CD4-positive, alpha-beta T cell treated with Interleukin-15 for 1 hour (primary cell): ENCODE results near the gene ADGRG1.

Experiments used
- DNase-seq: peaks from one replicate; pipeline ENCODE4 v3.0.0-alpha.2; 2020

Gene ADGRG1

DNA sequence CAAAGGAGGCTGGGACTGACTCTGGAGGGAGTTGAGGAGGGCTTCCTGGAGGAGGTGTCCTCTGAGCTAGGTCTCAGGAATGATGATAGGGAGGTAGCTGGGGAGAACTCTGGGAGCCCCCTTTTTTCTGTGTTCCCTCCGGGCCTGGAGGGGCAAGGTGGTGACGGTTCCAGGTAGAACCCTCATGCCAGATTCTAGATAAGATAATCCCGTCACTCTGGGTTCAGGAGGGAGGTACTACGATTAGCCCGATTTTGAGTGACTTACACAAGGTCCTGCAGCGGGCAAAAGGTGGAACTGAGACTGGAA lies 21.0 kb downstream of the ADGRG1 start:
- no peak for DNase-seq

DNA sequence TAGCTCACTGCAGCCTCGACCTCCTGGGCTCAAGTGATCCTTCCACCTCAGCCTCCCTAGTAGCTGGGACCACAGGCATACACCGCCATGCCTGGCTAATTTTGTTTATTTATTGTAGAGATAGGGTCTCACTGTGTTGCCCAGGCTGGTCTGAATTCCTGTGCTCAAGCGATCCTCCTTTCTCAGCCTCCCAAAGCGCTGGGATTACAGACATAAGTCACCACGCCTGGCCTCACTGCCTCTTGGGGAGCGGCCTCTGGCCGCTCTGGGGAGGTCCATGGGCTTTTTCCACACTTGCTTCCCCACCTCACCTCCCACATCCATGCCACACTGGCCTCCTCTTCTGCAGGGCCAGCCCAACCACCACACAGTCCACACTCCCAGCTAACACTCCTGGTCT lies 21.4 kb downstream of the ADGRG1 start:
- no peak for DNase-seq

DNA sequence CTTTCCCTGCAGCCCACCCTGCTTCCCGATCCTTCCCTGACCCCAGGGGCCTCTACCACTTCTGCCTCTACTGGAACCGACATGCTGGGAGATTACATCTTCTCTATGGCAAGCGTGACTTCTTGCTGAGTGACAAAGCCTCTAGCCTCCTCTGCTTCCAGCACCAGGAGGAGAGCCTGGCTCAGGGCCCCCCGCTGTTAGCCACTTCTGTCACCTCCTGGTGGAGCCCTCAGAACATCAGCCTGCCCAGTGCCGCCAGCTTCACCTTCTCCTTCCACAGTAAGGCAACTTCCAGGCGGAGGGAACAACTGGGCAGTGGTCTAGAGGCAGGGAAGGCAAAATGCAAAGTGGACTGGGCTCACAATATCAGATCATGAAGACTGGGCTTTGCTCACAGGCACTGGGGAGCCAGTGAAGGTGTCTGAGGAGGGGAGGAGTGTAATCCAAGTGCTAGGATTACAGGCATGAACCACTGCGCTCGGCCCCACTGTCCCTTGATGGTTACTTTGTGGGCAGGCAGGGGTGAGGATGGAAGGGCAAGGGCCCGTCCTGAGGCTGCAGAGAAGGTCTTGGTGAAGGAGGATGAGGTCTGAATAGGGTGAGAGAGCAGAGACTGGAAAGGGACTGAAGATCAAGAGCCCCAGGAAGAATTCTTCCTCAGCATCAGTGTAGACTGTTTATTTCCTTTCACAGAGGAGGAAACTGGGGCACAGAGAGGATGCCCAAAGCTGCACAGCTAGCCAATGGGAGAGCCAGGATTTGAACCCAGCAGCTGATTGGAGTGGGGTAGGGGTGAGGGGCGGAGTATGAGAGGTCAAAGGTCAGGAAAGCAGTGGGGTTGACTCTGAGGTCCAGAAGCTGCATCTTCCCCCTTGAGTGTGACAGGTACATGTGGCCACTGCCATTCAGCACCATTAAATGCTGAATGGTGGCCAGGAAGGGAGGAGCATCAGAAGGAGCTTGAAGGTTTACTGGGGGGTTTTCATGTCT lies 23.2 kb downstream of the ADGRG1 start:
- DNase-seq, result peak; percentile 32

DNA sequence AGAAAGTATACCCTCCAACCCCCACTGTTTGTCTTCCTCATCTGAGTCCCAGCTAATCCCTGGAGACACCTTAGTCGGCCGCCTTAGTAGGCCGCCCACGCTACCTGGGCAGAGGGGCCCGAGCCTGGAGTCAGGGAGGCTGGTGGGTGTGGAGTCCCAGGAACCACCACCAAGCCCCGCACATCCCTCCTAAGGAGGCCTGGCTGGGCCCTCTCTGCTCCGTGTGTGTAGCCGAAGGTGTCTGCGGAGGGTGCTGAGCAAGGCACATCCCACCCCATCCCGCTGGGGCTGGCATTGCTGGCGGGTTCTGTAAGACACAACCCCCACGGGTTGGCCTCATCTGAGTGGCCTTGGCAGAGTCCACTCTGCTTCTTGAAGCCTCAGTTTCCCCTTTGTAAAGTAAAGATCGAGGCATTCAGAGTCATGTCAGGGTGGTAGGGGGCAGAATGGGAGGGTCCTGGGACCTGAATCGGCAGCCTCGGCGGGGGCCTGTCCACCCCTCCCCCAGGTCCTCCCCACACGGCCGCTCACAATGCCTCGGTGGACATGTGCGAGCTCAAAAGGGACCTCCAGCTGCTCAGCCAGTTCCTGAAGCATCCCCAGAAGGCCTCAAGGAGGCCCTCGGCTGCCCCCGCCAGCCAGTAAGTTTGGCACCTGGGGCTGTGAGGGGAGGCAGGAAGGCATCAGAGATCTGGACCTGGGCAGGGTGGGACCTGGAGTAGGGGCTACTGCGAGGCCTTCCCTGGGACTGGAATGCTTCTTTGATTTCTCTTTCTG lies 24.5 kb downstream of the ADGRG1 start:
- no peak for DNase-seq

DNA sequence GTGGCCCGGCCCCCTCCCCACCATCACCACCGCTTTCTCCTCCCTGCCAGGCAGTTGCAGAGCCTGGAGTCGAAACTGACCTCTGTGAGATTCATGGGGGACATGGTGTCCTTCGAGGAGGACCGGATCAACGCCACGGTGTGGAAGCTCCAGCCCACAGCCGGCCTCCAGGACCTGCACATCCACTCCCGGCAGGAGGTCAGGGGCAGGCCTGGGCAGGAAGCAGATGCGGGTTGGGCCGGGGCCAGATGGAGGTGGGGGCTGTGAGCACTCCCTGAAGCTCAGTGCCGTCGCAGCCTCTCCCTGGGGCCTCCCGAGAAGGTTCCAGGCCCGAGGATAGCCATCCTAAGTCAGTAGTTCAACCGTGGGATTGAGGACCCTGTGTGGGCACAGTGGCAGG lies 25.5 kb downstream of the ADGRG1 start:
- DNase-seq, result no peak

DNA sequence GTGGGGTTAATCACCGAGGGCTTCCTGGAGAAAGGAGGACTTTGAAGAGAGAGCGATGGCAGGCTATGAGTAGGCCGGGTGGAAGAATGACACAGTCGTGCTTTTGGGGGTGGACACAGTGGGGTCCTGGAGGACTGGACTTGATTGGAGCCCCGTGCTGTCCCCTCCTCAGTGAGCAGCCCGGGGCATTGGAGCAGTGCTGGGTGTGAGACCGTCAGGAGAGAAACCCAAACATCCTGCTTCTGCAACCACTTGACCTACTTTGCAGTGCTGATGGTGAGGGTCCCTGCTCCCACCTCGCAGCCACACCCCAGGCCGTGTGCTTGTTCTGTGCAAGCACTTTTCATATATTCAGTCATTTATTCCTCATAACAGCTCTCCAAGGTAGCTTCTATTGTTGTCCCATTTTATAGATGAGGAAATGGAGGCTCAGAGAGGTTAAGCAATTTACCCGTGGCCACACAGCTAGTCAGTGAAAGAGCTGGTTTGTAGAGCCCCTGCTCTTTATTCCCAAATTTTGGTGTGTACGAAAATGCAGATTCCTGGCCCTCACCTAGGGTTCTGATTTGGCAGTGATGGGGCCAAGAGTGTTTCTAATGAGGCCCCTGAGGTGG lies 28.0 kb downstream of the ADGRG1 start:
- no peak for DNase-seq

DNA sequence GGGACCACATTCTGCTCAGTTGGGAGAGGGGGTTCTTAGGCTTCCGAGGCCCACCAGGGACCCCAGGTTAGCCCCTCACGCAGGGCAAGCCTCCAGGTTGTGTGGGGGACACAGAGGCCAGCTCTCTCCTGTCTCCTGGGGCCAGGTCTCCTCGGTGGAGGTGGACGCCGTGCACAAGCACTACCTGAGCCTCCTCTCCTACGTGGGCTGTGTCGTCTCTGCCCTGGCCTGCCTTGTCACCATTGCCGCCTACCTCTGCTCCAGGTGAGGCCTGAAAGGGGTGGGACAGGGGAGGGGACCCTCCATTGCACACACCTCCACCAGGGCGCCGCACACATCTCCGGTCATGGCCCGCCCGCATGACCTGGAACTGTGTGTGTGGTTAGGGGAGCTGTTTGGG lies 28.8 kb downstream of the ADGRG1 start:
- no peak for DNase-seq

DNA sequence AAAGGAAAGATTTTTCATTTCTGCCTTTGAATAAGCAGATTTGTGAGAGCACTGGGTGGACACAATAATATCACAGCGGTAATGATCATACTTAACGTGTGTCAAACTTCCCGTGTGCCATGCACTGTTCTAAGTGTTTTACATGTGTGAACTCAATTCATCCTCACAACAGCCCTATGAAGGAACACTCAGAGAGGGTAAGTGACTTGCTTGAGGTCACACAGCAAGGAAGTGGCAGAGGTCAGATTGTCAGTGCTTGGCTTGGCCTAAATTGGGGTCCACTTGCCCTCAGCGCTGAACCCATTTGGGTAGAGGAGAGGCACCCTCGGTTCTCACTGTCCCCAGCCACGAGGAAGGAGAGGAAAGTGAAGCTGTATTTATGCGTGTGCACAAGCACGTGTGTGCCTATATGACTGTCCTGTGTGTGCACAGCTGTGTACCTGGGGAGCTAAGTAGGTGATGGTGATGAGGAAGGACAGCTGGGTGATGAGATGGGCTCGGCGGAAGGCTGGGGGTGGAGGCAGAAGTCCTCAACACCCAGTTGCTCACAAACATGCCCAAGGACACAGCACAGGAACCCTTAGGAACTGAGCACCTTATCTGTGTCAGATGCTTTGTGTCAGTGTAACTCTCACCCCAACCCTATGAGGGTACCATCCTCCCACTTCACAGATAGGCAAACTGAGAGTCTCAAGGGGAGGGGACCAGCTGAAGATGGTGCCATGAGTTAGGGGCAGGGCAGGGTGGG lies 29.9 kb downstream of the ADGRG1 start:
- no peak for DNase-seq

DNA sequence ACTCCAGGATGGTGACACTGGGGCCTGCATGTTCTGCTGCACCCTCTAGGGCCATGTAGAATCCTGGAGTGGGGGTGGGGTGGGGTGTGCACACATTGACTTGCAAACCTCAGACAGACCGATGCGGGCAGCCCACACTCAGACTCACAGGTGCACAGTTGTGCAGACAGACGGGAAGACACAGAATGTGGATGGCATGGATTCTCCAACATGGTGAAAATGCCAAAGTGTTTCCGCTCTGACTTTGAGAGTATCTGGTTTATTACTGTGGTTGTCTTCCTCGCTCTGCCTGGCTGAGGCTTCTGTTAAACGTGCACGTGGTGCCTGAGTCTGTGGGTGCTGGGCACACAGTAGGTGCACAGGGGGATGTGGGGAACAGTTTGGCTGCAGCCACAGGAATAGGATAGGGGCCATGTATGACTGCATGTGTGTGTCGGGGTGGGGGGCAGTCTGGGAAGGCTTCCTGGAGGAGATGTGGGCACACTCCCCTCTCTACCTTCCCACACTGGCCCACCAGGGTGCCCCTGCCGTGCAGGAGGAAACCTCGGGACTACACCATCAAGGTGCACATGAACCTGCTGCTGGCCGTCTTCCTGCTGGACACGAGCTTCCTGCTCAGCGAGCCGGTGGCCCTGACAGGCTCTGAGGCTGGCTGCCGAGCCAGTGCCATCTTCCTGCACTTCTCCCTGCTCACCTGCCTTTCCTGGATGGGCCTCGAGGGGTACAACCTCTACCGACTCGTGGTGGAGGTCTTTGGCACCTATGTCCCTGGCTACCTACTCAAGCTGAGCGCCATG lies 30.6 kb downstream of the ADGRG1 start:
- no peak for DNase-seq

DNA sequence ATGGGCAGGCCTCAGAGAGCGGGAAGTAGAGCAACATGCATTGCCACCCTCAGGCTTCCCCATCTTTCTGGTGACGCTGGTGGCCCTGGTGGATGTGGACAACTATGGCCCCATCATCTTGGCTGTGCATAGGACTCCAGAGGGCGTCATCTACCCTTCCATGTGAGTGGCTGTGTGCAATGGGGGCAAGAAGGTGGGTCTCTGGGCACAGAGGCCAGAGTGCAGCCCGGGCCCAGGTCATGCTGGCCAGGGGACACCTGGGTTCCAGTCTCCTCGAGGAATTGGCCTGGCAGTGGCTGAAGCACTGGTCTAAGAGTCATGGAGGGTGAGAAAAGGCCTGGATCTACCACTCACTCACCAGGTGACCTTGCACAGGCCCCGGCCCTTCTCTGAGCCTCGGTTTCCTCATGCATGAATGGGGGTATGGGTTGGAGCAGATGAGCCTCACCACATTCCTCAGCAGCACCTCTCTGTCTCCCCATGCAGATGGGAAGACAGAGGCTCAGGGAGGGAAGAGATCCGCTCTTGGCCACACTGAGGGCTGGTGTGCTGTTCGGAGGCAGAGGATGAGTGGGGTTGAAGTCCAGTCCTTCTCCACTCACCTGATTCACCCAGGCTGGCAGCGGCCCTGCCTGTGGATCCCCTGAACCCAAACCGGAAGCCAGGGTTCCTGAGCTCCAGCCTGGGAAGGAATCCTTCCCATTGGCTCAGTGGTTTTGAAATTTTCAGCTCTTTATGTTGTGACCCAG lies 32.5 kb downstream of the ADGRG1 start:
- DNase-seq, result no peak

DNA sequence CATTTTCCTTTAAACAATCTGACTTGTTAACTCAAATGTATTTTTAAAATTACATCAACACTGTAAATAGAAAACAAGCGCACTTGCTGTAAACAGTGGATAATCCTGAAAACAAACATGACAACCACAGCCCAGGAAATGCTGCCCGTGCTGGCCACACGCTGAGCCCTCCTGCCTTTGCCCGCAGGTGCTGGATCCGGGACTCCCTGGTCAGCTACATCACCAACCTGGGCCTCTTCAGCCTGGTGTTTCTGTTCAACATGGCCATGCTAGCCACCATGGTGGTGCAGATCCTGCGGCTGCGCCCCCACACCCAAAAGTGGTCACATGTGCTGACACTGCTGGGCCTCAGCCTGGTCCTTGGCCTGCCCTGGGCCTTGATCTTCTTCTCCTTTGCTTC lies 33.1 kb downstream of the ADGRG1 start:
- DNase-seq, result no peak

DNA sequence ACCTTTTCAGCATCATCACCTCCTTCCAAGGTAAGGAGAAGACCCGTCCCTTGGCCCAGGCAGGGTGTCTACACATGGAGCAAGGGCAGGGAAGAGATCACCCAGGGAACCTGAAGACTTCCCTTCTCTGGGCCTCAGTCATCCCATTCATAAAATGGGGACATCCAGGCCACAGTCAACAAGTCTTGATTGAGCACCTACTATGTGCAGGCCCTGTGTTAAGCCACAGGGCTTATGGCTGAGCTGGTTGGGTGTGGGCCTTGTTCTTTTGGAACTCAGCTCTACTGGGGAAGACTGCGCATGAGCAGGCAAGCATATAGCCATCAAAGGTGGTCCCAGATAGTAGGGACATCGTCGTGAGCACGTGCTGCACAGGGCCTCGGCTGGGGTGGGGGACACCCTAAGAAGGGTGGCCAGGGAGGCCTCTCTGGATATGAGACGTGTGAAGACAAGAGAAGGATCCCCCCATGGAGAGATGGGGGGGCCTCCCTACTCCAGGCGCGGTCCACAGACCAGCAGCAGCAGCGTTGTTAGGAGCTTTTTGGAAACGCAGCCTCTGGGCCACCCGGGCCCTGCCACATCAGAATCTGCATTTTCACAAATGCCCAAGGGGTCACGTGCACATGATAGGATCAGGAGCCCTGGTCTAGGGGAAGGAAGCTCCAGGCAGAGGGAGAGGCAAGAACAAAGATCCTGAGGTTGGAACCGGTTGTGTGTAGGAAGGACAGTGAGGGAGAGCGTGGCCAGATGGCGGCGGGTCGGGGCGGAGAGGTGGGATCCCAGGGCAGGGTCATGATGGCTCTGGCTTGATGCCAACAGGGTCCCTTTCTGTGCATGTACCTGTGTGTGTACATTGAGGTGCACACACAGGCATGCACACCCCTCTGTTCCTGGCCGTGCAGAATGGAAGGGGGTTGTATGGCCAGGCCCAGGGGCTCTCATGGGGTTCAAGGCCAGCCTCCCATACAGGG lies 33.8 kb downstream of the ADGRG1 start:
- DNase-seq, result no peak

DNA sequence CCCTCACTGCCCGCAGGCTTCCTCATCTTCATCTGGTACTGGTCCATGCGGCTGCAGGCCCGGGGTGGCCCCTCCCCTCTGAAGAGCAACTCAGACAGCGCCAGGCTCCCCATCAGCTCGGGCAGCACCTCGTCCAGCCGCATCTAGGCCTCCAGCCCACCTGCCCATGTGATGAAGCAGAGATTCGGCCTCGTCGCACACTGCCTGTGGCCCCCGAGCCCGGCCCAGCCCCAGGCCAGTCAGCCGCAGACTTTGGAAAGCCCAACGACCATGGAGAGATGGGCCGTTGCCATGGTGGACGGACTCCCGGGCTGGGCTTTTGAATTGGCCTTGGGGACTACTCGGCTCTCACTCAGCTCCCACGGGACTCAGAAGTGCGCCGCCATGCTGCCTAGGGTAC lies 35.0 kb downstream of the ADGRG1 start:
- DNase-seq, result no peak

DNA sequence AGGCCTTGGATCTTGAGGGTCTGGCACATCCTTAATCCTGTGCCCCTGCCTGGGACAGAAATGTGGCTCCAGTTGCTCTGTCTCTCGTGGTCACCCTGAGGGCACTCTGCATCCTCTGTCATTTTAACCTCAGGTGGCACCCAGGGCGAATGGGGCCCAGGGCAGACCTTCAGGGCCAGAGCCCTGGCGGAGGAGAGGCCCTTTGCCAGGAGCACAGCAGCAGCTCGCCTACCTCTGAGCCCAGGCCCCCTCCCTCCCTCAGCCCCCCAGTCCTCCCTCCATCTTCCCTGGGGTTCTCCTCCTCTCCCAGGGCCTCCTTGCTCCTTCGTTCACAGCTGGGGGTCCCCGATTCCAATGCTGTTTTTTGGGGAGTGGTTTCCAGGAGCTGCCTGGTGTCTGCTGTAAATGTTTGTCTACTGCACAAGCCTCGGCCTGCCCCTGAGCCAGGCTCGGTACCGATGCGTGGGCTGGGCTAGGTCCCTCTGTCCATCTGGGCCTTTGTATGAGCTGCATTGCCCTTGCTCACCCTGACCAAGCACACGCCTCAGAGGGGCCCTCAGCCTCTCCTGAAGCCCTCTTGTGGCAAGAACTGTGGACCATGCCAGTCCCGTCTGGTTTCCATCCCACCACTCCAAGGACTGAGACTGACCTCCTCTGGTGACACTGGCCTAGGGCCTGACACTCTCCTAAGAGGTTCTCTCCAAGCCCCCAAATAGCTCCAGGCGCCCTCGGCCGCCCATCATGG lies 35.7 kb downstream of the ADGRG1 start:
- DNase-seq, result no peak

DNA sequence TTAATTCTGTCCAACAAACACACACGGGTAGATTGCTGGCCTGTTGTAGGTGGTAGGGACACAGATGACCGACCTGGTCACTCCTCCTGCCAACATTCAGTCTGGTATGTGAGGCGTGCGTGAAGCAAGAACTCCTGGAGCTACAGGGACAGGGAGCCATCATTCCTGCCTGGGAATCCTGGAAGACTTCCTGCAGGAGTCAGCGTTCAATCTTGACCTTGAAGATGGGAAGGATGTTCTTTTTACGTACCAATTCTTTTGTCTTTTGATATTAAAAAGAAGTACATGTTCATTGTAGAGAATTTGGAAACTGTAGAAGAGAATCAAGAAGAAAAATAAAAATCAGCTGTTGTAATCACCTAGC lies 36.2 kb downstream of the ADGRG1 start:
- no peak for DNase-seq

DNA sequence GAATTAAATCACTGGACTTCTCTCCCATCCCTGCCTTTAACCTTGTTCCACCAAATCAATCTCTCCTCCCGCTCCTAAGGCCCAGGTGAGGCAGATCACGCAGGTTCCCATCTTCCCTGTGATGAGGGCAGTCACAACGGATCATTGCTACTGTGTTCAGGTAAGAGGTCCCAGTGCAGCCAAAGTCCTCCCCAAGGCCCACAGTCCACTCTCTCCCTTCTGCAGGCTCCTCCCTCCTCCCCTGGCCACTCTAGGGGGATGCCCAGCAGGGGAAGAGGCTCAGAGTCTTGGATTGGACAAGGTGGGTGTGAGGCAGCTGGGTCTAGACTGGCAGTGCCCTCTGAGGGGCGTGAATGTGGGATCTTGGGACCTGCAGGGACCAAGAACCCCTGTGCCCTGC lies 37.1 kb downstream of the ADGRG1 start:
- DNase-seq, result no peak

DNA sequence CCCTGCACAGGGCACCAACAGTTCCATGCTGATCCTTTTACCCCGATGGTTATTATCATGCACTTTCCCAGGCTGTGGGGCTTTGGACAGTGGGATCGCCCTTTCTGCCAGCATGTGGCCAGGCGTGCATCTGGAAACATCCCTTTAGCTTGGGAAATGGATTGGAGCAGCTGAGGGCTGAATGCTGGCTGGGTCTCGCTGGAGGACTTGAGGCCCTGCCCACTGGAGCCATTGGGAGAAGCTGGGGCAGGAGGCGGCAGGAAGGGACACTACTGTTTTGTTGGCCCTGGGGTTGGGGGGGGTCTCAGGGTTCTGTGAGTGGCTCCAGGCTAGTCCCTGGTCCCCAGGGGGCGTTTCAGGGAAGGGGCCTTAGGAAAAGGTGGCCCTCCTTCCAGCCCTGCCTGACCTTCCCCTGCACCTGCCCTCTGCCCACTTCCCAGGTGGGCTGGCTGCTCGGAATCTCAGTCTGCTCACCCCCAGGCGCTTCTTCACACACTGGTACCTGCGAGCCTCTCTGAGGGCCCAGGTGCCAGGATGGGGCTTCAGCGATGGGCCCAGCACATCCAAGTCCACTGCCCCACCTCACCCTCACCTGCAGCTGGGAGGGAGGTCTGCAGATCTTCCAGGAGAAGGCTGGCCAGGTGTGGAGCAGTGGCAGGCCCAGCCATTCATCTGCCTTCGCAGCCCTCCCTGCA lies 38.1 kb downstream of the ADGRG1 start:
- no peak for DNase-seq

DNA sequence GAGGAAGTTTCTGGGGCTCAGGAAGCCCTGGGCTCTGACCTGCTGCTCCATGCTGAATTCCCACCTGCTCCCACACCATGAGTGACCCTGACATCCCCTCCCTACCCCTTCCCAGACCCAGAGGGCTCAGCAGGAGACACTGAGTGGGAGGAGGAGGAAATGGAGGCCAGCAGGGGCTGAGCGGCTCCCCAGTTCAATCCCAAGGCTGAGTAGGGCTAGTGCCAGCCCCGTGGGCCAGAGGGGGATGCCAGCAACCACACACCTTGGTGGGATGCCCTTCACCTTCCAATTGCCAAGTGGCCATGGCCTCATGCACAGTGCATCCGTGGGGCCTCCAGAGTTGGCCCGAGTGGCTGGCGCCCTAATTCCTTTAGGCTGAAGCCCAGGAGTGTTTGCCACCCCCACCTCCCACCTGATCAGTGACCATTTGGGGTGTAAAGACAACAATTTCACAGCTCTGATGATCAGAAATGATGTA lies 38.7 kb downstream of the ADGRG1 start:
- DNase-seq, result no peak
